ENCODE results near the gene ACOT4. TPM values are rescaled to one million over a fixed set of nuclear protein-coding genes. Genes with fewer than 3 reads are reported as not detected.

Gene ACOT4
- total RNA-seq, 2 experiments from 2014 or later = not detected

DNA sequence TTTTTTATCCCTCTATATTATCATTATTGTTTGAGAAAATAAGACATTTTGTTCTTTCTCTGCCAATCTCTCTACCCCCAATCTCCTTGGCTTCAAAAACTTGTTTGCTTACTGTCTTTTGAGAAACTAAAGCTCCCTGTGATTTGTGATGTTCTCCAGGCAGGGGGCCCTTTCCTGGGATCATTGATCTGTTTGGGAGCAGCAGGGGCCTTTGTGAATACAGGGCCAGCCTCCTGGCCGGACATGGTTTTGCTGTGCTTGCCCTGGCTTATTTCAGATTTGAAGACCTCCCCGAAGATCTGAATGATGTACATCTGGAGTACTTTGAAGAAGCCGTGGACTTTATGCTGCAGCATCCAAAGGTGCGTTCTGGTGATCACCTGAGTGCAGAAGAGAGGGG lies 25.2 kb downstream of the ACOT4 start:
- BruUV-seq (replicated peaks) = no TSS peak
- no peak overlapping the region for H3K4me2 ChIP-seq (ENCODE audit: low read length)
- CTCF ChIA-PET (ENCODE audit: unreplicated experiment) = no interaction called here
- no peak overlapping the region for H3K27ac ChIP-seq (ENCODE audit: low read depth, low read length, poor library complexity, severe bottlenecking)
- intact Hi-C loops (cut with micrococcal nuclease; ENCODE audit: unreplicated experiment) = no loop called here
- no peaks in the 10 kb centered on the region for H3K4me1 ChIP-seq (ENCODE audit: insufficient read depth, low read length, poor library complexity, severe bottlenecking)
- no peak overlapping the region for H3K4me3 ChIP-seq (ENCODE audit: low read depth, low read length, poor library complexity, severe bottlenecking)
- no peaks in the 10 kb centered on the region for H3K9me3 ChIP-seq (ENCODE audit: low read length)
- no peaks in the 10 kb centered on the region for H4K20me1 ChIP-seq (ENCODE audit: insufficient read depth, low read length)
- no peak overlapping the region for H2AFZ ChIP-seq (ENCODE audit: low read length)
- no peak for DNase-seq (ENCODE audit: low spot score)
- H3K36me3 ChIP-seq (ENCODE audit: insufficient read depth, low read length) = no peaks in the 10 kb centered on the region
- no peaks in the 10 kb centered on the region for H3K9me2 ChIP-seq (ENCODE audit: insufficient read depth, low read length)
- POLR2A ChIA-PET = no interaction called here
- H3K79me2 ChIP-seq (ENCODE audit: insufficient read depth, low read depth, low read length) = no peaks in the 10 kb centered on the region
- no peak for TF ChIP-seq EZH2phosphoT487 (IDR thresholded peaks at IDR 0.05; ENCODE audit: borderline replicate concordance, low read depth, low read length)
- TF ChIP-seq, protein P1, sequence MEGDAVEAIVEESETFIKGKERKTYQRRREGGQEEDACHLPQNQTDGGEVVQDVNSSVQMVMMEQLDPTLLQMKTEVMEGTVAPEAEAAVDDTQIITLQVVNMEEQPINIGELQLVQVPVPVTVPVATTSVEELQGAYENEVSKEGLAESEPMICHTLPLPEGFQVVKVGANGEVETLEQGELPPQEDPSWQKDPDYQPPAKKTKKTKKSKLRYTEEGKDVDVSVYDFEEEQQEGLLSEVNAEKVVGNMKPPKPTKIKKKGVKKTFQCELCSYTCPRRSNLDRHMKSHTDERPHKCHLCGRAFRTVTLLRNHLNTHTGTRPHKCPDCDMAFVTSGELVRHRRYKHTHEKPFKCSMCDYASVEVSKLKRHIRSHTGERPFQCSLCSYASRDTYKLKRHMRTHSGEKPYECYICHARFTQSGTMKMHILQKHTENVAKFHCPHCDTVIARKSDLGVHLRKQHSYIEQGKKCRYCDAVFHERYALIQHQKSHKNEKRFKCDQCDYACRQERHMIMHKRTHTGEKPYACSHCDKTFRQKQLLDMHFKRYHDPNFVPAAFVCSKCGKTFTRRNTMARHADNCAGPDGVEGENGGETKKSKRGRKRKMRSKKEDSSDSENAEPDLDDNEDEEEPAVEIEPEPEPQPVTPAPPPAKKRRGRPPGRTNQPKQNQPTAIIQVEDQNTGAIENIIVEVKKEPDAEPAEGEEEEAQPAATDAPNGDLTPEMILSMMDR (conservative IDR thresholded peaks at IDR 0.05; ENCODE audit: low read length) = no peak

DNA sequence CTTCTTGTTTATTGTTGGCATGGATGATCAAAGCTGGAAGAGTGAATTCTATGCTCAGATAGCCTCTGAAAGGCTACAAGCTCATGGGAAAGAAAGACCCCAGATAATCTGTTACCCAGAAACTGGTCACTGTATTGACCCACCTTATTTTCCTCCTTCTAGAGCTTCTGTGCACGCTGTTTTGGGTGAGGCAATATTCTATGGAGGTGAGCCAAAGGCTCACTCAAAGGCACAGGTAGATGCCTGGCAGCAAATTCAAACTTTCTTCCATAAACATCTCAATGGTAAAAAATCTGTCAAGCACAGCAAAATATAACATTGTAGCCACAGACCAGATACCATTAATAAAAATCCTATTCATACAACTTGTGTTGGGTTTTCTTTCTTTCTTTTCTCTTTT lies 27.9 kb downstream of the ACOT4 start:
- Histone ChIP-seq H3K4me2 (ENCODE audit: low read length) (no peak overlapping the region), H3K36me3 (ENCODE audit: insufficient read depth, low read length) (no peaks in the 10 kb centered on the region), H3K9me2 (ENCODE audit: insufficient read depth, low read length) (no peaks in the 10 kb centered on the region), H3K9me3 (ENCODE audit: low read length) (no peaks in the 10 kb centered on the region), H3K27ac (ENCODE audit: low read depth, low read length, poor library complexity, severe bottlenecking) (no peak overlapping the region), H3K79me2 (ENCODE audit: insufficient read depth, low read depth, low read length) (no peaks in the 10 kb centered on the region), H3K4me1 (ENCODE audit: insufficient read depth, low read length, poor library complexity, severe bottlenecking) (no peaks in the 10 kb centered on the region), H3K4me3 (ENCODE audit: low read depth, low read length, poor library complexity, severe bottlenecking) (no peak overlapping the region), H2AFZ (ENCODE audit: low read length) (no peak overlapping the region), H4K20me1 (ENCODE audit: insufficient read depth, low read length) (no peaks in the 10 kb centered on the region)
- TF ChIP-seq EZH2phosphoT487 (IDR thresholded peaks at IDR 0.05; ENCODE audit: borderline replicate concordance, low read depth, low read length) = no peak
- TF ChIP-seq, protein P1 (conservative IDR thresholded peaks at IDR 0.05; ENCODE audit: low read length) = no peak
- ChIA-PET CTCF (ENCODE audit: unreplicated experiment) (no interaction called here), POLR2A (interaction anchor here (1.3 kb wide), 1 partner anchor 12 kb away, joined by 3 read pairs; no protein-coding TSS in a partner anchor)
- no TSS peak for BruUV-seq (replicated peaks)
- no peak for DNase-seq (ENCODE audit: low spot score)
- intact Hi-C loops (cut with micrococcal nuclease; ENCODE audit: unreplicated experiment) = no loop called here

DNA sequence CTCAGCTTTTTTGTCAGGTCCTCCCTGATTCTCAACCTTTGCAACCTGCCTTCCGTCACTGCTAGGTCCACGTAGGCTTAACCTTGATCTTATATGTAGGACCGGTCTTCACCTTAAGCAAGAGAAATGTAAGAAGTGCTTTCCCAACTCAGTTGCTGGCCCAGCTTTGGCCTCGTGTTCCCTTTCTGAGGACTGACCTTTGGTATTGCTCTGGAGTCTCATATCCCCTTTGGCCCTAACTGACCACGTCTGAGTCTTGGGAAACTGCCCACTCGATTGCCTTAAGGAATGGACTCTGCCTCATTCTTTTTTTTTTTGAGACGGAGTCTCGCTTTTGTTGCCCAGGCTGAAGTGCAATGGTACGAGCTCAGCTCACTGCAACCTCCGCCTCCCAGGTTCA lies 28.6 kb downstream of the ACOT4 start:
- CTCF ChIA-PET (ENCODE audit: unreplicated experiment) = no interaction called here

More for the DNA sequence above, 28.6 kb downstream of the ACOT4 start:
- H3K36me3 ChIP-seq (ENCODE audit: insufficient read depth, low read length) = no peaks in the 10 kb centered on the region
- H3K4me1 ChIP-seq (ENCODE audit: insufficient read depth, low read length, poor library complexity, severe bottlenecking) = no peaks in the 10 kb centered on the region
- H3K9me2 ChIP-seq (ENCODE audit: insufficient read depth, low read length) = no peaks in the 10 kb centered on the region
- TF ChIP-seq, protein P1 (conservative IDR thresholded peaks at IDR 0.05; ENCODE audit: low read length) = no peak
- TF ChIP-seq EZH2phosphoT487 (IDR thresholded peaks at IDR 0.05; ENCODE audit: borderline replicate concordance, low read depth, low read length) = no peak
- POLR2A ChIA-PET = no interaction called here
- DNase-seq (ENCODE audit: low spot score) = no peak
- H3K79me2 ChIP-seq (ENCODE audit: insufficient read depth, low read depth, low read length) = no peaks in the 10 kb centered on the region
- no peaks in the 10 kb centered on the region for H3K9me3 ChIP-seq (ENCODE audit: low read length)
- BruUV-seq (replicated peaks) = no TSS peak
- no peak overlapping the region for H3K4me2 ChIP-seq (ENCODE audit: low read length)
- no peak overlapping the region for H3K4me3 ChIP-seq (ENCODE audit: low read depth, low read length, poor library complexity, severe bottlenecking)
- no peak overlapping the region for H3K27ac ChIP-seq (ENCODE audit: low read depth, low read length, poor library complexity, severe bottlenecking)
- no peak overlapping the region for H2AFZ ChIP-seq (ENCODE audit: low read length)
- no peaks in the 10 kb centered on the region for H4K20me1 ChIP-seq (ENCODE audit: insufficient read depth, low read length)
- intact Hi-C loops (cut with micrococcal nuclease; ENCODE audit: unreplicated experiment) = no loop called here

Measured in OCI-LY7 (cell line).